LNCAP (cell line): Measurements from ENCODE around the gene ZDBF2.

Source experiments
- CTCF ChIP-seq: fragments of 450-650 bp; IDR thresholded peaks from 2 replicates; pipeline ENCODE4 v1.5.1; 2017; ENCODE audit warnings: mild to moderate bottlenecking

The ZDBF2 gene

GRCh38 chr2:206266130-206267125 is 8.0 kb upstream of the ZDBF2 start:
- TF ChIP-seq CTCF: no peak

- no peak for TF ChIP-seq CTCF
Measured at GRCh38 chr2:206267567-206267966, 6.9 kb upstream of the ZDBF2 start.

GRCh38 chr2:206271065-206271464 is 3.4 kb upstream of the ZDBF2 start:
- no peak for TF ChIP-seq CTCF

- no peak for TF ChIP-seq CTCF
Measured at GRCh38 chr2:206273905-206274304, 558 bp upstream of the ZDBF2 start.

GRCh38 chr2:206275312-206276055 is 1.0 kb downstream of the ZDBF2 start:
- TF ChIP-seq CTCF: no peak

- TF ChIP-seq CTCF: no peak
Measured at GRCh38 chr2:206276169-206276942, 1.9 kb downstream of the ZDBF2 start.

- no peak for TF ChIP-seq CTCF
Measured at GRCh38 chr2:206277503-206277902, 3.0 kb downstream of the ZDBF2 start.
